ENCODE measurements around the gene CCDC8. TPM values are rescaled to one million over a fixed set of nuclear protein-coding genes. Genes with fewer than 3 reads are reported as not detected.

Gene CCDC8
- polyA plus RNA-seq, 2 of the 4 experiments (the other 2 are of a cell fraction), result 0.04 to 0.08 TPM

DNA sequence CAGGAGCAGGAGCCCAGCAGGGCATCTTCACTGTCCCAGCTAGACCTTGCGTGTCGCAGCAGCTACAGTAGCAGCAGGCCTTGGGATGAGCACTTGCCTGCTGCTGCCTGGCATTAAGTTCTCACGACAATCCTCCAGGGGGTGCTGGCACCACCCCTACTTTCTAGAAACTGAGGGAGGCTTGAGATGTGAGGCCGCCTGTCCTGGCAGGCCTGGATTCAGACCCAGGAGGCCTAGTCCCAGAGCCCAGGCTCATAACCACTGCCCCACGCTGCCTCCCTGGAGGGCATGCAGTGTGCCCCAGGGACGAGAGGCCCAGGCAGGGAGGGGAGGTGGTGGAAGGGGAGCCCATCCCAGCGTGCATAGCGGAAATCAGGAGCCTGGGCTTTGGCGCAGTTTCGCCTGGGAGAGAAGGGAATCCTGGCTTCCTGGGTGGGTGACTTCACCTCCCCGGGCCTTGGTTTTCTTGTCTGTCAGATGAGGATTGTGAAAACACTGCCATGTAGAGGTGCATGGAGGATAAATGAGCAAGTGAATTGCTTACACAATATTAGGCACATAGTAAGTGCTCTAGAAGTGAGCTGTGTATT, 40.4 kb downstream of the CCDC8 start:
- ChIA-PET CTCF (interaction anchor here (0.7 to 30.8 kb wide), 26 partner anchors 8 to 295 kb away, joined by 3 to 501 read pairs (median 6); partner anchors contain the start of gene PPP5C), POLR2A (interaction anchor here (0.8 to 1.6 kb wide), 5 partner anchors 13 to 92 kb away, joined by 3 to 9 read pairs (median 6); partner anchors contain the start of gene PPP5C)
- Histone ChIP-seq H3K27ac (peak overlapping the region; percentile 90 to 94), H3K4me1 (peaks cover 44% of the 10 kb centered on the region), H3K4me2 (peak overlapping the region; percentile 96), H3K9me3 (no peaks in the 10 kb centered on the region), H3K4me3 (peak overlapping the region; percentile 10; the same call in 2 of the 3 replicates)
- FAIRE-seq (peak; percentile 56), ATAC-seq (peak; percentile 49 to 68), DNase-seq (ENCODE audit: low read depth in 1 of 2, low spot score in 1 of 2) (peak; percentile 84 to 86)
- 9% methylated on average over 11 of the region's 11 CpGs for WGBS (ENCODE audit: missing lambda C conversion rate)
- TF ChIP-seq, protein P1, sequence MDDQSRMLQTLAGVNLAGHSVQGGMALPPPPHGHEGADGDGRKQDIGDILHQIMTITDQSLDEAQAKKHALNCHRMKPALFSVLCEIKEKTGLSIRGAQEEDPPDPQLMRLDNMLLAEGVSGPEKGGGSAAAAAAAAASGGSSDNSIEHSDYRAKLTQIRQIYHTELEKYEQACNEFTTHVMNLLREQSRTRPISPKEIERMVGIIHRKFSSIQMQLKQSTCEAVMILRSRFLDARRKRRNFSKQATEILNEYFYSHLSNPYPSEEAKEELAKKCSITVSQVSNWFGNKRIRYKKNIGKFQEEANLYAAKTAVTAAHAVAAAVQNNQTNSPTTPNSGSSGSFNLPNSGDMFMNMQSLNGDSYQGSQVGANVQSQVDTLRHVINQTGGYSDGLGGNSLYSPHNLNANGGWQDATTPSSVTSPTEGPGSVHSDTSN (IDR thresholded peaks at IDR 0.05), result no peak
- no peak for TF ChIP-seq HEYL (CRISPR knock-in tag; IDR thresholded peaks at IDR 0.05)
- 0 out of 2 replicates have a peak, but pooled peaks have one; percentile 41 for TF ChIP-seq TFCP2L1 (CRISPR knock-in tag; IDR thresholded peaks at IDR 0.05)
- peak in 1 of 2 experiments; percentile 28; a peak in 2 of 5 replicates for TF ChIP-seq RAD21 (conservative IDR thresholded peaks at IDR 0.05 in 1 of 2, IDR thresholded peaks at IDR 0.05 in 1 of 2)
- TF ChIP-seq, protein P2, sequence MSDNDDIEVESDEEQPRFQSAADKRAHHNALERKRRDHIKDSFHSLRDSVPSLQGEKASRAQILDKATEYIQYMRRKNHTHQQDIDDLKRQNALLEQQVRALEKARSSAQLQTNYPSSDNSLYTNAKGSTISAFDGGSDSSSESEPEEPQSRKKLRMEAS (IDR thresholded peaks at IDR 0.05), result peak; percentile 32; the same call in 1 of the 2 replicates
- TF ChIP-seq NFE2L2 (conservative IDR thresholded peaks at IDR 0.05; ENCODE audit: low read length), result 0 out of 2 replicates have a peak, but pooled peaks have one; percentile 17
- TF ChIP-seq HOXB13 (CRISPR knock-in tag; IDR thresholded peaks at IDR 0.05; ENCODE audit: low read depth), result 0 out of 2 replicates have a peak, but pooled peaks have one; percentile 52
- peak; percentile 61; the same call in 1 of the 2 replicates for TF ChIP-seq EHF (CRISPR knock-in tag; IDR thresholded peaks at IDR 0.05)
- TF ChIP-seq, protein P3, sequence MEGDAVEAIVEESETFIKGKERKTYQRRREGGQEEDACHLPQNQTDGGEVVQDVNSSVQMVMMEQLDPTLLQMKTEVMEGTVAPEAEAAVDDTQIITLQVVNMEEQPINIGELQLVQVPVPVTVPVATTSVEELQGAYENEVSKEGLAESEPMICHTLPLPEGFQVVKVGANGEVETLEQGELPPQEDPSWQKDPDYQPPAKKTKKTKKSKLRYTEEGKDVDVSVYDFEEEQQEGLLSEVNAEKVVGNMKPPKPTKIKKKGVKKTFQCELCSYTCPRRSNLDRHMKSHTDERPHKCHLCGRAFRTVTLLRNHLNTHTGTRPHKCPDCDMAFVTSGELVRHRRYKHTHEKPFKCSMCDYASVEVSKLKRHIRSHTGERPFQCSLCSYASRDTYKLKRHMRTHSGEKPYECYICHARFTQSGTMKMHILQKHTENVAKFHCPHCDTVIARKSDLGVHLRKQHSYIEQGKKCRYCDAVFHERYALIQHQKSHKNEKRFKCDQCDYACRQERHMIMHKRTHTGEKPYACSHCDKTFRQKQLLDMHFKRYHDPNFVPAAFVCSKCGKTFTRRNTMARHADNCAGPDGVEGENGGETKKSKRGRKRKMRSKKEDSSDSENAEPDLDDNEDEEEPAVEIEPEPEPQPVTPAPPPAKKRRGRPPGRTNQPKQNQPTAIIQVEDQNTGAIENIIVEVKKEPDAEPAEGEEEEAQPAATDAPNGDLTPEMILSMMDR (IDR thresholded peaks at IDR 0.05), result peak; percentile 54
- no peak for TF ChIP-seq FOSB (CRISPR knock-in tag; IDR thresholded peaks at IDR 0.05)
- no peak for TF ChIP-seq NR3C1 (IDR thresholded peaks at IDR 0.05)
- no peak for TF ChIP-seq MAZ (IDR thresholded peaks at IDR 0.05; ENCODE audit: borderline replicate concordance, low read depth, low read length)
- TF ChIP-seq CEBPB (IDR thresholded peaks at IDR 0.05), result no peak
- TF ChIP-seq POLR2A (IDR thresholded peaks at IDR 0.05; ENCODE audit: low read length), result 0 out of 2 replicates have a peak, but pooled peaks have one; percentile 13

DNA sequence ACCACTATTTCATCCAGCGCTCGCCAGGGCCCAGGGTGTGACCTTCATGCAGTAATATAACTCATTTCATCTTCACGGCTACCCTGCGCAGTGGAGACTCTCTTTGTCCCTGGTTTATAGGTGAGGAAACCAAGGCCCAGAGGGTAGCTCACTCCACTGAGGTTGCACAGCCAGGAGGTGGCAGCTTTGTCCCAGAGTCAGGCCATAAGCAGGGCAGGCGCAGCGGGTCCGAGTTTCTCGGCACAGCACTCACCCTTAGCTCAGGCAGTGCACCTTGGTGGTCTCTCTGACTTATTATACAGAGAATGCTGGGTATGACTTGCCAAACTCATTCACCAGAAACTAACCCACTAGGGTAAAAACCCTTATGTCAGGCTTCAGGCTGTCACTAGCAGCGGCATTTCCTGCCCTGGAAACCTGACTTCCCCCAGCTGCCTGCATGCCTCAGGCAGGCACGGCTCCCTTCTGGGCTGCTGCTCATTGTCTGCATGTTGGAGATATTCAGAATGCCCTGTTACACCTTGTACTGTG, 41.9 kb downstream of the CCDC8 start:
- H3K4me2 ChIP-seq, result peak overlapping the region; percentile 96; the same call in 2 of the 3 replicates
- peak overlapping the region; percentile 90 to 94; a peak in 5 of 6 replicates for H3K27ac ChIP-seq
- no peak overlapping the region for H3K4me3 ChIP-seq
- H3K4me1 ChIP-seq, result peaks cover 41% of the 10 kb centered on the region
- CTCF ChIA-PET, result interaction anchor here (0.6 to 30.8 kb wide), 19 partner anchors 8 to 502 kb away, joined by 3 to 501 read pairs (median 6); partner anchors contain the start of gene PPP5C
- POLR2A ChIA-PET, result no interaction called here
- H3K9me3 ChIP-seq, result no peaks in the 10 kb centered on the region
- TF ChIP-seq BHLHE40 (IDR thresholded peaks at IDR 0.05; ENCODE audit: low read depth, low read length), result no peak
- no peak for TF ChIP-seq TP53 (CRISPR knock-in tag; IDR thresholded peaks at IDR 0.05)
- no peak for TF ChIP-seq CBX8 (IDR thresholded peaks at IDR 0.05)
- TF ChIP-seq JUN (IDR thresholded peaks at IDR 0.05), result no peak
- TF ChIP-seq, protein P4, sequence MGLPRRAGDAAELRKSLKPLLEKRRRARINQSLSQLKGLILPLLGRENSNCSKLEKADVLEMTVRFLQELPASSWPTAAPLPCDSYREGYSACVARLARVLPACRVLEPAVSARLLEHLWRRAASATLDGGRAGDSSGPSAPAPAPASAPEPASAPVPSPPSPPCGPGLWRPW (IDR thresholded peaks at IDR 0.05), result no peak
- TF ChIP-seq CBX2 (IDR thresholded peaks at IDR 0.05; ENCODE audit: borderline replicate concordance, low read depth), result no peak
- no peak for TF ChIP-seq CEBPB (IDR thresholded peaks at IDR 0.05)
- TF ChIP-seq RNF2 (IDR thresholded peaks at IDR 0.05; ENCODE audit: borderline replicate concordance, low read depth), result no peak
- FAIRE-seq (no peak), ATAC-seq (no peak), DNase-seq (ENCODE audit: low read depth in 1 of 2, low spot score in 1 of 2) (no peak)
- 91% methylated on average over 10 of the region's 10 CpGs for WGBS (ENCODE audit: missing lambda C conversion rate)

All from A549 (cell line).